ENCODE measurements around the gene ZFAND4.
"Not testable (repeated sequence)": the region's sequence is repeated elsewhere in the genome, so short reads cannot be mapped to it uniquely, and the experiment has no call there.

Gene ZFAND4

GRCh38 chr10:45657033-45657926 is 15.3 kb downstream of the ZFAND4 start:
- Histone ChIP-seq H3K4me3 (ENCODE audit: low read length) (no peak overlapping the region), H3K9ac (ENCODE audit: low read length) (no peak overlapping the region), H3K27me3 (ENCODE audit: control insufficient read depth, insufficient read depth, low read length) (no peaks in the 10 kb centered on the region), H3K9me3 (ENCODE audit: control insufficient read depth, low read length) (no peaks in the 10 kb centered on the region), H3K36me3 (ENCODE audit: control insufficient read depth, insufficient read depth, low read length) (peaks cover 5% of the 10 kb centered on the region), H3K4me1 (ENCODE audit: control insufficient read depth, insufficient read depth, low read length) (no peaks in the 10 kb centered on the region)

GRCh38 chr10:45655219-45655618 is 17.4 kb downstream of the ZFAND4 start:
- peaks cover 5% of the 10 kb centered on the region for H3K36me3 ChIP-seq (ENCODE audit: control insufficient read depth, insufficient read depth, low read length)
- no peak overlapping the region for H3K9ac ChIP-seq (ENCODE audit: low read length)
- H3K4me3 ChIP-seq (ENCODE audit: low read length) = no peak overlapping the region
- H3K27me3 ChIP-seq (ENCODE audit: control insufficient read depth, insufficient read depth, low read length) = no peaks in the 10 kb centered on the region
- no peaks in the 10 kb centered on the region for H3K9me3 ChIP-seq (ENCODE audit: control insufficient read depth, low read length)
- H3K4me1 ChIP-seq (ENCODE audit: control insufficient read depth, insufficient read depth, low read length) = no peaks in the 10 kb centered on the region

- H3K4me3 ChIP-seq (ENCODE audit: low read length); H3K9ac ChIP-seq (ENCODE audit: low read length); H3K36me3 ChIP-seq (ENCODE audit: control insufficient read depth, insufficient read depth, low read length); H3K4me1 ChIP-seq (ENCODE audit: control insufficient read depth, insufficient read depth, low read length); H3K9me3 ChIP-seq (ENCODE audit: control insufficient read depth, low read length); H3K27me3 ChIP-seq (ENCODE audit: control insufficient read depth, insufficient read depth, low read length): not testable (repeated sequence)
Observed at GRCh38 chr10:45654753-45655141, 17.8 kb downstream of the ZFAND4 start.

- H3K9ac ChIP-seq (ENCODE audit: low read length) = no peak overlapping the region
- no peak overlapping the region for H3K4me3 ChIP-seq (ENCODE audit: low read length)
- H3K4me1 ChIP-seq (ENCODE audit: control insufficient read depth, insufficient read depth, low read length) = no peaks in the 10 kb centered on the region
- H3K27me3 ChIP-seq (ENCODE audit: control insufficient read depth, insufficient read depth, low read length) = no peaks in the 10 kb centered on the region
- H3K9me3 ChIP-seq (ENCODE audit: control insufficient read depth, low read length) = no peaks in the 10 kb centered on the region
- peaks cover 5% of the 10 kb centered on the region for H3K36me3 ChIP-seq (ENCODE audit: control insufficient read depth, insufficient read depth, low read length)
Observed at GRCh38 chr10:45653454-45653853, 19.1 kb downstream of the ZFAND4 start.

- Histone ChIP-seq H3K9ac (ENCODE audit: low read length) (no peak overlapping the region), H3K9me3 (ENCODE audit: control insufficient read depth, low read length) (no peaks in the 10 kb centered on the region), H3K27me3 (ENCODE audit: control insufficient read depth, insufficient read depth, low read length) (no peaks in the 10 kb centered on the region), H3K36me3 (ENCODE audit: control insufficient read depth, insufficient read depth, low read length) (peaks cover 5% of the 10 kb centered on the region), H3K4me3 (ENCODE audit: low read length) (no peak overlapping the region), H3K4me1 (ENCODE audit: control insufficient read depth, insufficient read depth, low read length) (no peaks in the 10 kb centered on the region)
Observed at GRCh38 chr10:45652511-45652910, 20.1 kb downstream of the ZFAND4 start.

GRCh38 chr10:45649296-45649695 is 23.3 kb downstream of the ZFAND4 start:
- Histone ChIP-seq H3K4me3 (ENCODE audit: low read length) (no peak overlapping the region), H3K36me3 (ENCODE audit: control insufficient read depth, insufficient read depth, low read length) (no peaks in the 10 kb centered on the region), H3K27me3 (ENCODE audit: control insufficient read depth, insufficient read depth, low read length) (no peaks in the 10 kb centered on the region), H3K9me3 (ENCODE audit: control insufficient read depth, low read length) (no peaks in the 10 kb centered on the region), H3K9ac (ENCODE audit: low read length) (no peak overlapping the region), H3K4me1 (ENCODE audit: control insufficient read depth, insufficient read depth, low read length) (no peaks in the 10 kb centered on the region)

GRCh38 chr10:45647118-45647517 is 25.5 kb downstream of the ZFAND4 start:
- Histone ChIP-seq H3K9ac (ENCODE audit: low read length) (no peak overlapping the region), H3K9me3 (ENCODE audit: control insufficient read depth, low read length) (no peaks in the 10 kb centered on the region), H3K4me1 (ENCODE audit: control insufficient read depth, insufficient read depth, low read length) (no peaks in the 10 kb centered on the region), H3K36me3 (ENCODE audit: control insufficient read depth, insufficient read depth, low read length) (no peaks in the 10 kb centered on the region), H3K27me3 (ENCODE audit: control insufficient read depth, insufficient read depth, low read length) (no peaks in the 10 kb centered on the region), H3K4me3 (ENCODE audit: low read length) (no peak overlapping the region)

- H3K36me3 ChIP-seq (ENCODE audit: control insufficient read depth, insufficient read depth, low read length) = no peaks in the 10 kb centered on the region
- no peaks in the 10 kb centered on the region for H3K4me1 ChIP-seq (ENCODE audit: control insufficient read depth, insufficient read depth, low read length)
Observed at GRCh38 chr10:45646384-45647050, 26.1 kb downstream of the ZFAND4 start.

GRCh38 chr10:45644527-45644926 is 28.0 kb downstream of the ZFAND4 start:
- Histone ChIP-seq H3K9me3 (ENCODE audit: control insufficient read depth, low read length) (no peaks in the 10 kb centered on the region), H3K9ac (ENCODE audit: low read length) (no peak overlapping the region), H3K36me3 (ENCODE audit: control insufficient read depth, insufficient read depth, low read length) (no peaks in the 10 kb centered on the region), H3K4me3 (ENCODE audit: low read length) (no peak overlapping the region), H3K27me3 (ENCODE audit: control insufficient read depth, insufficient read depth, low read length) (no peaks in the 10 kb centered on the region), H3K4me1 (ENCODE audit: control insufficient read depth, insufficient read depth, low read length) (no peaks in the 10 kb centered on the region)

More at GRCh38 chr10:45646384-45647050, 26.1 kb downstream of the ZFAND4 start:
- Histone ChIP-seq H3K4me3 (ENCODE audit: low read length) (no peak overlapping the region), H3K9ac (ENCODE audit: low read length) (no peak overlapping the region), H3K9me3 (ENCODE audit: control insufficient read depth, low read length) (no peaks in the 10 kb centered on the region), H3K27me3 (ENCODE audit: control insufficient read depth, insufficient read depth, low read length) (no peaks in the 10 kb centered on the region)

GRCh38 chr10:45640941-45641340 is 31.6 kb downstream of the ZFAND4 start:
- no peak overlapping the region for H3K4me3 ChIP-seq (ENCODE audit: low read length)
- no peaks in the 10 kb centered on the region for H3K9me3 ChIP-seq (ENCODE audit: control insufficient read depth, low read length)
- H3K4me1 ChIP-seq (ENCODE audit: control insufficient read depth, insufficient read depth, low read length) = no peaks in the 10 kb centered on the region
- H3K9ac ChIP-seq (ENCODE audit: low read length) = no peak overlapping the region
- H3K36me3 ChIP-seq (ENCODE audit: control insufficient read depth, insufficient read depth, low read length) = no peaks in the 10 kb centered on the region
- no peaks in the 10 kb centered on the region for H3K27me3 ChIP-seq (ENCODE audit: control insufficient read depth, insufficient read depth, low read length)

GRCh38 chr10:45640049-45640448 is 32.5 kb downstream of the ZFAND4 start:
- H3K9ac ChIP-seq (ENCODE audit: low read length) = no peak overlapping the region
- H3K36me3 ChIP-seq (ENCODE audit: control insufficient read depth, insufficient read depth, low read length) = no peaks in the 10 kb centered on the region

GRCh38 chr10:45627412-45628048 is 45.0 kb downstream of the ZFAND4 start:
- no peaks in the 10 kb centered on the region for H3K27me3 ChIP-seq (ENCODE audit: control insufficient read depth, insufficient read depth, low read length)
- no peak overlapping the region for H3K4me3 ChIP-seq (ENCODE audit: low read length)
- no peaks in the 10 kb centered on the region for H3K4me1 ChIP-seq (ENCODE audit: control insufficient read depth, insufficient read depth, low read length)
- no peaks in the 10 kb centered on the region for H3K9me3 ChIP-seq (ENCODE audit: control insufficient read depth, low read length)
- H3K9ac ChIP-seq (ENCODE audit: low read length) = no peak overlapping the region
- H3K36me3 ChIP-seq (ENCODE audit: control insufficient read depth, insufficient read depth, low read length) = no peaks in the 10 kb centered on the region

More at GRCh38 chr10:45640049-45640448, 32.5 kb downstream of the ZFAND4 start:
- Histone ChIP-seq H3K27me3 (ENCODE audit: control insufficient read depth, insufficient read depth, low read length) (no peaks in the 10 kb centered on the region), H3K9me3 (ENCODE audit: control insufficient read depth, low read length) (no peaks in the 10 kb centered on the region), H3K4me3 (ENCODE audit: low read length) (no peak overlapping the region), H3K4me1 (ENCODE audit: control insufficient read depth, insufficient read depth, low read length) (no peaks in the 10 kb centered on the region)

Data from mucosa of stomach (tissue), 1 donor.